Midbrain (tissue), 1 donor: ENCODE measurements around the gene CELSR1.
"Not testable (repeated sequence)": the region's sequence is repeated elsewhere in the genome, so short reads cannot be mapped to it uniquely, and the experiment has no call there.

Experiments
- DNase-seq: peaks from one replicate; lab custom pipeline; 2025; lab: John Stamatoyannopoulos, UW

Gene CELSR1

GRCh38 chr22:46479046-46479445, 58.4 kb downstream of the CELSR1 start:
- DNase-seq: no peak

DNA sequence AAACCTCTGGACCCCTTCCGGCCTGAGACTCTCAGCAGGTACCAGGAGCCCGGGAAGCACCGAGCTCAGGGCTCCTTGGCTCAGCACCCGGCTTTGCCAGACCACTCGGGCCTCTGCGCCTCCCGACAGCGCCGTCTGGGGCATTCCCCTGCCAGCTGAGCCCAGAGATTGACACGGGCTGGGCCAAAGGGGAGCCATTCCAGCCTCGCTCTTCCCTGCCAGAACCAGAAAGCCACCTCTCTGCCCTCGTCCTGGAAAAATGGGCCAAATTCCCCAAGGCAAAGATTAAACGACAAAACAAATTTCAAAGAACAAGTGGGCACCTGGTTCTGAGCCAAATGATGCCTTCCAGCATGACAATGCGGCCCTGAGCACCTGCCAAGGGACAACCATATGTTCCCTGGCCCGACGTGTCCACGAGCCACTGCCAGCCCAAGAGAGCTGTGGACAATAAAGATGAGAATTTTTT, 59.3 kb downstream of the CELSR1 start:
- DNase-seq: no peak

GRCh38 chr22:46476547-46476941, 60.9 kb downstream of the CELSR1 start:
- no peak for DNase-seq

DNA sequence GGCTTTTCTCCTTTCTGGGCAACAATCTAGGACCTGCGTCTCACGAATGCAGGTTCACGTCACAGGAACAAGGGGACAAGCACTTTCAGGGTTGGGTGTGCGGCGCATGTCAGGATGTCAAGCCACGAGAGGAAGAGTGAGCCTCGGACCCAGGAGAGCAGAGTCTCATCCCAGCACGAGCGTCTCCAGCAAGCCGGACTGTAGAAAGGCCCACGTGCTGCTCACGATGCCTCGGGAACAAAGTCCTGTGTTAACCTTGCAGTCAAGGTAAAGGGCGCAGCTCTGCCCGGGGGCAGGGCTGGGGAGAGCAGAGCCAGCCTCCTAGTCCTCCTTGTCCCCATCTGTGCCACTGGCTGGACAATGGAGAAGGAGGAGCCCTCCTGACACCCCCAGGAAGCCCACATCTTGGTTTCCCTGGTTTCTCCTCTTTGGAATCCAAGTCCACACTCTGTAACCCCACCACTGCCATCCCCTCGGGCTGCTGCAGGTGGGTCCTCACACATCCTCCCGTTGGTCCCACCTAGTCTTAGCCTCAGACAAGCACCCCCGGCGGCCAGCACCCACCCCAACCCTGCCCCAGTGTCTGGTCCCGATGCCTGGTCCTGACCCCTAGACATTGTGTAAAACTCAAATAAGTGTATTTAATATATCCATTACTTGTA, 63.4 kb downstream of the CELSR1 start:
- no peak for DNase-seq

- no peak for DNase-seq
Observed at GRCh38 chr22:46473021-46473779, 64.2 kb downstream of the CELSR1 start.

GRCh38 chr22:46472722-46473016, 64.8 kb downstream of the CELSR1 start:
- DNase-seq: no peak

- DNase-seq: no peak
Observed at GRCh38 chr22:46471901-46472721, 65.3 kb downstream of the CELSR1 start.

DNA sequence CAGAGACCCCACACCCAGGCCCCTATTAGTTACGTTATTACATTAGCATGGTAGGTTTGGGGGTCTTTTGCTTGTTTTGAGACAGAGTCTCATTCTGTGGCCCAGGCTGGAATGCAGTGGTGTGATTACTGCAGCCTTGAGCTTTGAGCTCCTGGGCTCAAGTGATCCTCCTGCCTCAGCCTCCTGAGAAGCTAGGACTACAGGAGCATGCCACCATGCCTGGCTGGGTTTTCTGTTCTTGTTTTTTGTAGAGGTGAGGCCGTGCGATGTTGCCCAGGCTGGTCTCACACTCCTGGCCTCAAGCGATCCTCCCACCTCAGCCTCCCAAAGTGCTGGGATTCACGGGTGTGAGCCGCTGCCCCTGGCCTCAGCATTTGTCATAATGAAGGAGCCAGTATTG, 66.1 kb downstream of the CELSR1 start:
- DNase-seq: not testable (repeated sequence)

DNA sequence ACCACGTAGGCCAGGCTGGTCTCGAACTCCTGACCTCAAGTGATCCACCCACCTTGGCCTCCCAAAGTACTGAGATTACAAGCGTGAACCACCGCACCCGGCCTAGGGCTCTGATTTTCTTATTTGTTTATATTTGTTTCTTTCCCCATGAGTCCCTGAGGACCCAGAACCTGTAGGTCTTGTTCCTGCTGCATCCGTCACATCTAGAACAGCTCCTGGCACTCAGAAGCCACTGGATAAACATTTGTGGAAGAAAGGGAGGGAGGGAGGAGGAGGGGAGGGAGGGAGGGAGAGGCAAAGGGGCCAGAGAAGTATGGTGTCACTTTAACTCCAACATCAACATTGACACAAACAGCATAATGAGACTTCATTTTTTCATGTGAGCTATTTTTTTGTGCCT, 67.7 kb downstream of the CELSR1 start:
- no peak for DNase-seq

DNA sequence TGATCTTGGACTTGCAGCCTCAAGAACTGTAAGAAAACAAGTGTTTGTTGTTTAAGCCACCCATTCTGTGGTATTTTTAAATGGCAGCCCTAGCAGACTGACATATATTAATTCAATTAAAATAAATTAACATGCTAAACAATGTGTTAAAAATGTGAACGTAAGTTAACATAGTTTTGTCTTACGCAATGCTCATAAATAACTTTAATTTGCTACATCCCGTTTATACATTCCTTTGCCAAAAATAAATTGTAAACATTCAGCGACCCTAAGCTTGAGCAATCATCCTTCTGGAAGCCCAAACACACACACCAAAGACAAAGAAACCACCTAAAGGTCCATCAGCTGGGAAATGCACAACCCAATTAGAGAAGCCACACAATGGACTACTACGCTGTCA, 70.4 kb downstream of the CELSR1 start:
- no peak for DNase-seq

DNA sequence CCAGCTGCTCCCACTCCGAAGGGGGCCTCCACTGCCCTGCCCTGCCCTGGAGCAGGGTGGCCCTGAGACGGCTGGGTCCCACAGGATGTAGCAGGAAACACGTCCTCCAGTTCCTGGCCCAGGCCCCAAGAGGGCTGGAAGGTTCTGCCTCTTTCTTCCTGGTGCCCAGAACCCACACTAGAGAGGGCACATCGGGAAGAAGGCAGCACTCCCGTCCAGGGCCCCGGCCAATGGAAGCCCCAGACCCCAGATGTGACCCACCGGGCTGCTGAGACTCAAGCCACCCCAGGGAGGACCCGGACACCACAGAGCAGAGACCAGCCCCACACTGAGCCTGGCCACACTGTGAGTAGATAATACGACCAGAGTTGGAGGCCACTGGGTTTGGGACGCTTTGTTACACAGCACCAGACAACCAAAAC, 71.2 kb downstream of the CELSR1 start:
- no peak for DNase-seq

- no peak for DNase-seq
Observed at GRCh38 chr22:46465793-46466192, 71.6 kb downstream of the CELSR1 start.

GRCh38 chr22:46465345-46465720, 72.1 kb downstream of the CELSR1 start:
- no peak for DNase-seq

DNA sequence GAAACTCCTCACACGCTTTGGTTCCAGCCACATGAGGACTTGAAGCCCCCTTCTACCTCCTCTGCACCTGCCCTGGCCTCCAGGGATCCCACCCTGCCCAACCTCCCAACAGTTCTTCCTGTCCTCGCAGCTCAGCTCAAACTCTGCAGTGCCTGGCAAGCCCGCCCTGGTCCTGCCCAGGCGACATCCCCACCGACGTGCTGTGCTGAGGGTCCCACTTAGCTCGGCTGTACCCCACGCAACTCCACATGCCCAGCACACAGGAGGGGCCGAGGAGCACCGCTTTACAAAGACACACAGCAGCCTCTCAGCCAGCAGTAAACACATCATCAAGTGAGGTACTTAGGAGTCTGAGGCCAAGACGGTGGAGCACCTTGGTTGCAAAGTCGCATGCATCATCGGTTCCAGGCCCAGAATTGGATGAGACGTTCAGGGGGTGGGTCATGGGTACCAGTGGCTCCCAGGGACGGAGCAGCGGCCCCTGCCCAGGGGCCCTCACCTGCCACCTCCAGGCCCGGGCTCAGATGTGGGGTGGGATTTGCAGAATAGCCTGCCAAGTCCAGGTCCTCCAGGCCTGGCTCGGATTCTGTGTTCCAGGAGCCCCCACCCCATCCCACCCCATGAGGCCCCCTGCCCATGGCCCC, 72.6 kb downstream of the CELSR1 start:
- no peak for DNase-seq

DNA sequence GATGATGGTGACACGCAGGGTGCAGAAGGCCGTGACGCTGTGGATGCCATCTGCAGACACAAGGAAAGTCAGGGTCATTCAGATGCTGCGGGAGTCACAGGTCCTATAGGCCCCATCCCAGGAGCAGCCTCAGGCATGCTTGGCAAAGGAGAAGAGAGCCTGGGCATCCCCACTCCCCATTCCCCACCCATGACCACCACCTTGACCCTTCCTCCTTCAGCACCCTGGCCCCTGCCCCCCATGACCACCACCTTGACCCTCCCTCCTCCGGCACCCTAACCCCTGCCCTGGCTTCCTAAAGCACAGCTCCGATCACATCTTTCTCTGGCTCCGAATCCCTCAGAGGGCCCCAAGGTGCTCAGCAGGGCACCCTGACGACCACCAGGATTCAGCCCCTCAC, 73.1 kb downstream of the CELSR1 start:
- DNase-seq: no peak

DNA sequence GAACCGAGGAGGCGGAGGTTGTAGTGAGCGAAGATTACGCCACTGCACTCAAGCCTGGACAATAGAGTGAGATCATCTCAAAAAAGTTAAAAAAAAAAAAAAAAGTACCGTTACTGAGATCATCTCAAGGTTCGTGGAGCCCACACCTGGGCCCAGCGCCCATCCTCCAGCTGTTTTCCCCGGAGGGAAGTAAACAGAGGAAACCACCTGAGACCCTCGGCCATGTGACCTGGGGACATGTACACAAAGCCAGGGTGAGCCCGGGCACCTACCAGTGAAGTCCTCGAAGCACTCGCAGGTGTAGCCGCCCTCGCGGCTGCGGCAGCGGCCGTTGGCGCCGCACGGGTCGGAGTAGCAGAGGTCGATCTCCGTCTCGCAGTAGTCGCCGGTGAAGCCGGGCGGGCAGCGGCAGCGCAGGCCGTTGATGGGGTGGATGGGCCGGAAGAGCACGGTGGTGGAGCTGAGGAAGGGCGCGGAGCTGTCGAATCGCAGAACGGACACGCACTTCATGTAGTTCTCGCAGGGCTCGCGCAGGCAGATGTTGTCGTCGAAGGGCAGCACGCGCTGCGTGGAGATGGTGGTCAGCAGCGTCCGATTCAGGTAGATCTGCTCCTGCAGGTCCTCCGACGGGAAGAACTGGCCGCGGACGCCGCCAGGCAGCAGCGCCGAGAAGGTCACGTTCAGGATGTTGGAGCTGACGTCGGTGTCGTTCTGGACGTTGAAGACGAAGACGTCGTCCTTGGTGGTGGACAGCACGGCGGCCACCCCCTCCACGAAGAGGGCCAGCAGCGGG, 73.8 kb downstream of the CELSR1 start:
- no peak for DNase-seq

DNA sequence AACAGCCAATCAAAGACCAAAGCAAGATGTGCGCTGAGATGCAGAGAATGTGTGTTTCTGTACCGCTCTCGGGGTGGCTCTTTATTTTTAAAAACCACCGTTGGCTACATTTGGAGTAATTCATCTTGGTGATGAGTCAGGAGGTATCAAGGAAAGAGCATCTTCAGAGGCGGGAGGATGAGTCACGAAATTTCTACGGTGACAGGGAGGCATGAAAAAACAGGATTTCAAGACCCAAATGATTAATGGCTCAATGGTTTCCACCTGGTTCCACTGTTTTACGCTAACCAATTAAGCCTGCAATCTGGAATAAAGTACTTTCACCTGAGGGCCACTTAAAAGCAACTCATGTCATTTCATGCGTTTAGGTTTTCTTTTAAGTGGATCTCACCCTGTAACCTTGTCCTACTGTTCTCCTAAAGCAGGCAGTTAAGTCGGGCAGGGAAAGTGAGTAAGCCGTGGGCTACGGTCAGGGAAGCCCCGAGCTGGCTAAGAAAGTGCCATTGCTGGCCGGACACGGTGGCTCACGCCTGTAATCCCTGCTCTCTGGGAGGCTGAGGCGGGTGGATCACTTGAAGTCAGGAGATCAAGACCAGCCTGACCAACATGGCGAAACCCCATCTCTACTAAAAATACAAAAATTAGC, 74.6 kb downstream of the CELSR1 start:
- no peak for DNase-seq

DNA sequence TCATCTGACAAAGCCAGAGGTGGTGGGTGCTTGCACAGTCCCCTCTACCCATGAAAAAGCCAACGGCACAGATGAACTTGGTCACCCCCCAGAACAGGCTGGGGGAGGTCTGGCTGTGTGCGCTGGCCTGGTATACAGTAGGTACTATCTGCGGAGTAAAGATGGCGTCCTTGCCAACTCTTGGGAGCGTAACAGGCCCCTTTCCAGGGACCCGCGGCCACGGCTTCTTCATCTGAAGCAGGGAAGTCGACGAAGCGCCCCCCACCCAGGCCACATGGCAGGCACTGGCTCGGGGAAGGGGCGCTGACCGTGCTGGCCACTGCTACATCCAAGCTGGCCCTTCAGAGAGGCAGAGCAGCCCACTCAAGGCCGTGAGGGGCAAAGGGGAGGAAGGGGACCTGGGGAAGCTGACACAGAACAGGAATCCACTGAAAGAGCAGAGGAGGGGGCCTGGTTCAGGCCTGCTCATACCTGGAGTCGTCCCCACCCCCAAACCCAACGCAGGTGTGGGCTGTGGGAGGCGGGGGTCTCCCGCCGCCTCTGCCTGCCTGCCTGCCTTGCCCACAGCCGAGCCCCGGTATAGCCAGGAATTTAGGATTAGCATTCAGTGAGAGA, 75.7 kb downstream of the CELSR1 start:
- no peak for DNase-seq

DNA sequence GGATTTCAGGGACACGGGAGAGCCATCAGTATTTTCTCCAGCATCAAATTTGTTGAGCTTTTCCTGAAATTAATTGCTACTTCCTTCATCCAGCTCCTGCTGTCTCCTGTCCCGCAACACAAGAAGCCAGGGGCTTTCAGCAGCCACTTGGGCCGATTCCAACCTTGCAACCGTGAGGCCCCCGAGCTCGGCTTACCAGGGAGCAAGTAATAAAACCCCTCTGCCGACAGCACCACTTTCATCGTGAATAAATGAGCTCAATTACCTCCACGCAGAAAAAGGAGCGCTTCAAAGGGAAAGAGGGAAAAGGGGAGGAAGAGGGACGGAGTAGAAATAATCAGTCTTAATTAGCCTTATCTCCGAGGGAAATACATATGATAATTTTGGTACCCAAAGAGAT, 76.6 kb downstream of the CELSR1 start:
- DNase-seq: no peak

- DNase-seq: no peak
Observed at GRCh38 chr22:46459347-46460065, 77.9 kb downstream of the CELSR1 start.
